ENCODE measurements around the gene ELMOD1.

DNA sequence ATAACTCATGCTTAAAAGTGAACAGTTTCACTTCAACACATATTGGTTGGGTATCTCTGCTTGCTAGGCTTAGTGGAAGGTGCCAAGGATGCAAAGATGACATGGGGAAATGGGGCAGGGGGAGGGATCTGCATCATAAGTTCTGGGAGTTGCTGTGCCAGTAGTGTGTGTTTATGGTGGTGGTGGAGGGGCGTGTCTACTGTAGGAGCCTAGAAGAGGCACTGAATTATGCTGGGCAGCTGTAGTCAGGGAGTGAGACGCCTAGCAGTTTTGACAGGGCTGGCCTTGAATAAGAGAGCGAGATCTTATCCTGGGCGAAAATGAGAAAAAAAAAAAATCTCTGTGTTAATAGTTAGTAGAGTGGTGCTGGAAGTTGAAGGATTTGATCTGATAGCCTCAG is 3.0 kb downstream of the ELMOD1 start:
- TF ChIP-seq, protein P1, sequence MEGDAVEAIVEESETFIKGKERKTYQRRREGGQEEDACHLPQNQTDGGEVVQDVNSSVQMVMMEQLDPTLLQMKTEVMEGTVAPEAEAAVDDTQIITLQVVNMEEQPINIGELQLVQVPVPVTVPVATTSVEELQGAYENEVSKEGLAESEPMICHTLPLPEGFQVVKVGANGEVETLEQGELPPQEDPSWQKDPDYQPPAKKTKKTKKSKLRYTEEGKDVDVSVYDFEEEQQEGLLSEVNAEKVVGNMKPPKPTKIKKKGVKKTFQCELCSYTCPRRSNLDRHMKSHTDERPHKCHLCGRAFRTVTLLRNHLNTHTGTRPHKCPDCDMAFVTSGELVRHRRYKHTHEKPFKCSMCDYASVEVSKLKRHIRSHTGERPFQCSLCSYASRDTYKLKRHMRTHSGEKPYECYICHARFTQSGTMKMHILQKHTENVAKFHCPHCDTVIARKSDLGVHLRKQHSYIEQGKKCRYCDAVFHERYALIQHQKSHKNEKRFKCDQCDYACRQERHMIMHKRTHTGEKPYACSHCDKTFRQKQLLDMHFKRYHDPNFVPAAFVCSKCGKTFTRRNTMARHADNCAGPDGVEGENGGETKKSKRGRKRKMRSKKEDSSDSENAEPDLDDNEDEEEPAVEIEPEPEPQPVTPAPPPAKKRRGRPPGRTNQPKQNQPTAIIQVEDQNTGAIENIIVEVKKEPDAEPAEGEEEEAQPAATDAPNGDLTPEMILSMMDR (IDR thresholded peaks at IDR 0.05) = no peak
- TF ChIP-seq POLR2A (IDR thresholded peaks at IDR 0.05) = no peak

All from thyroid gland (tissue), 4 donors.